HG02588 (cell line): ENCODE results near the gene ZNF831.

Source experiments
- ATAC-seq: cut with Tn5 transposase; IDR thresholded peaks from one replicate; pipeline ENCODE4 v1.9.1; 2021; ENCODE audit warnings: mild to moderate bottlenecking, moderate library complexity; ENCODE audit not compliant: unreplicated experiment

Gene ZNF831

GRCh38 chr20:59154317-59155013 is 9.2 kb upstream of the ZNF831 start:
- ATAC-seq: no peak

GRCh38 chr20:59157064-59157463 is 6.6 kb upstream of the ZNF831 start:
- no peak for ATAC-seq

- no peak for ATAC-seq
Observed at GRCh38 chr20:59157531-59157930, 6.1 kb upstream of the ZNF831 start.

GRCh38 chr20:59157961-59158541 is 5.6 kb upstream of the ZNF831 start:
- no peak for ATAC-seq

GRCh38 chr20:59158673-59159072 is 4.9 kb upstream of the ZNF831 start:
- ATAC-seq: no peak

GRCh38 chr20:59159091-59159490 is 4.5 kb upstream of the ZNF831 start:
- no peak for ATAC-seq

- no peak for ATAC-seq
Observed at GRCh38 chr20:59159493-59160376, 3.9 kb upstream of the ZNF831 start.

GRCh38 chr20:59160389-59161115 is 3.1 kb upstream of the ZNF831 start:
- ATAC-seq: no peak

GRCh38 chr20:59161721-59162120 is 1.9 kb upstream of the ZNF831 start:
- ATAC-seq: no peak

GRCh38 chr20:59164686-59165391 is 1.2 kb downstream of the ZNF831 start:
- ATAC-seq: no peak

GRCh38 chr20:59165396-59165795 is 1.8 kb downstream of the ZNF831 start:
- no peak for ATAC-seq

- no peak for ATAC-seq
Observed at GRCh38 chr20:59165891-59166709, 2.5 kb downstream of the ZNF831 start.

- no peak for ATAC-seq
Observed at GRCh38 chr20:59170406-59171349, 7.1 kb downstream of the ZNF831 start.

GRCh38 chr20:59171986-59172385 is 8.4 kb downstream of the ZNF831 start:
- no peak for ATAC-seq

- no peak for ATAC-seq
Observed at GRCh38 chr20:59173938-59174491, 10.4 kb downstream of the ZNF831 start.

- ATAC-seq: no peak
Observed at GRCh38 chr20:59175002-59175401, 11.4 kb downstream of the ZNF831 start.

GRCh38 chr20:59175861-59176260 is 12.2 kb downstream of the ZNF831 start:
- ATAC-seq: no peak

GRCh38 chr20:59176812-59177211 is 13.2 kb downstream of the ZNF831 start:
- no peak for ATAC-seq
